HG03108 (cell line): ENCODE measurements around the gene DLG2.

Experiments used
- ATAC-seq: cut with Tn5 transposase; IDR thresholded peaks from one replicate; pipeline ENCODE4 v1.9.1; 2021; ENCODE audit warnings: moderate library complexity; ENCODE audit not compliant: unreplicated experiment

The DLG2 gene

GRCh38 chr11:84247129-84247528 lies 1380.0 kb downstream of the DLG2 start:
- no peak for ATAC-seq

GRCh38 chr11:84243629-84244263 lies 1383.4 kb downstream of the DLG2 start:
- ATAC-seq = no peak

- no peak for ATAC-seq
These were observed 1385.6 kb downstream of the DLG2 start for GRCh38 chr11:84241343-84242131.

DNA sequence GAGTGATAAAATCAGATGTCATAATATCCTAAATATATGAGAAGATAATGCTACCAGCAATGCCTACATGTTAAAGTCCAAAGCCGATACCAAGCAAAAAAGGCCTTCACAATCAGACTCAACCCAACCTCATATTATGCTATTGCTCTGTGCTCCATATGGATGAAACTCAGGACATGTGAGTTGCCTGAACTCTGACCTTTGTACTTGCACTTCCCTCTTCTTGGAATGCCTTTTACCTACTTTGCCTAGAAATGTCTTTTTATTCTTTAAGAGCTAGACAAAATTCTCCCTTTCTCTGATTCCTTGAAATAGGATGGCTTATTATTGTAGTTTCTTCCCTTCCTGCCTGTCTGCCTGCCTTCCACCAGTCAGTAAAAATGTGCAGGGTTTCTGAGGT lies 1386.3 kb downstream of the DLG2 start:
- ATAC-seq = no peak

- ATAC-seq = no peak
These were observed 1390.7 kb downstream of the DLG2 start for GRCh38 chr11:84236436-84236835.

GRCh38 chr11:84234462-84235202 lies 1392.5 kb downstream of the DLG2 start:
- no peak for ATAC-seq

DNA sequence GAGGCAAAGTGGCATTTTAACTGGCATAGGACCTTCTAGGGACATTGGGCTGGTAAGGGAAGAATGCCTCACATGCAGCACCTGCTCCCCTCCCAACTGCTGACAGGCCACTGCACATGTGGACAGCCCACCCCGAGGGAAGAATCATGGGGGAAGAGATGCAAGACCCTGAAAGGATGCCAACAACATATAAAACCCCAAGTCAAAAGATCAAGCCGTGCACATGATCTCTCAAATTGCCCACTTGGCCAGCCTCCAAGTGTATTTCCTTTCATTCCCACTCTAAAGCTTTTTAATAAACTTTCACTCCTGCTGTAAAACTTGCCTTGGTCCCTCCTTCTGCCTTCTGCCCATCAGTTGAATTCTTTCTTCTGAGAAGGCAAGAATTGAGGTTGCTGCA lies 1393.1 kb downstream of the DLG2 start:
- no peak for ATAC-seq

DNA sequence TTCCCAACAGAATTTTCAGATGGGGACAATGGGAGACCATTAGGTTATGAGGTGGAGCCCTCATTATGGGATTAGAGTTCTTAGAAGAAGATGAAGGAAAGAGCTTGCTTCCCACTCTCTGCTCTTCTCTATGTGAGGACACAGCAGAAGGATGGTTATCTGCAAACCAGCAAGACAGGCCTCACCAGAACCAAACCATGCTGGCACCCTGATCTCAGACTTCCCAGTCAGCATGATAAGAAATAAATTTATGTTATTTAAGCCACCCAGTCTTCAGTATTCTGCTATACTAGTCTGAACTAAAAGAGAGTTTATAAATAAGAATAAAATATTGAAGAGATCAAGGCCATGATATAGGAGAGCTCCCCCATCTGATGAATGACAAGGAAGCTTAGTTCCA lies 1394.6 kb downstream of the DLG2 start:
- ATAC-seq = no peak

DNA sequence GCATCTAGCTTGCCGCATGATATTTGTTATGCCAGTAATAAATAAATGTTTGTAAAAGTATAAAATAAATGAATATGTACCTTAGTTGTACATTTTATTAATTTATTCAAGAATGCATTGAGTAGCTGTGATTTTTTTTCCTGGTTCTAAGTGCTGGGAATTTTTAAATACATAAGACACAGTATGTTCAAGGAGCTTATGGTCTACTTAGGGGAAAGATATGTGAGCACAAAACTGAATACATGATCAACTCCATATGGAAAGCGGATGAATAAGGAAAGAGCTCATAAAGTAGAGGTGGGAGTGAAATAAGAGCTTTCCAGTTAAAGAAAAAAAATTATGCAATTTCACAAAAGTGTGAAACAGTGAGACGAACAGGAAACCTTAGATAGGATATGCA lies 1396.7 kb downstream of the DLG2 start:
- ATAC-seq = no peak

GRCh38 chr11:84227970-84228665 lies 1399.0 kb downstream of the DLG2 start:
- ATAC-seq = no peak

DNA sequence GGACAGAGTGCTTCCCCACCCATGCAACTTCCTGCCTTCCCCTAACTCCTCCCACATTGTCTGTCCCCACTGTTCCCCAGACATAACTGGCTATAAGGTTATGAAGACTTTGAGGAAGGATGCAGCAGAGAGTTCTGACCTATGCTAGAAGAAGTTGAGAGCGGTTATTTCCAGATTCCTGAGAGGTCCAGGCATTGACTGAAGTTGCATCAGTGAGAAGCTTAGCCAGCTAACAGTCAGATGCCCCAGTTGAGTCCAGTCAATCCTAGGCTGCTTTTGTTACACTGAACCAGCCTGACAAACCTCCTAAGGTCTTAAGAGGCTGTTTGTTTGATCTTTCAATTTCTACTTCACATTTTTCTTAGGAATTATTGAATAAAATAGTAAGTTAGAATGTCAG lies 1403.1 kb downstream of the DLG2 start:
- ATAC-seq = no peak

GRCh38 chr11:84218318-84218717 lies 1408.8 kb downstream of the DLG2 start:
- ATAC-seq = no peak

- no peak for ATAC-seq
These were observed 1411.5 kb downstream of the DLG2 start for GRCh38 chr11:84215672-84216071.

DNA sequence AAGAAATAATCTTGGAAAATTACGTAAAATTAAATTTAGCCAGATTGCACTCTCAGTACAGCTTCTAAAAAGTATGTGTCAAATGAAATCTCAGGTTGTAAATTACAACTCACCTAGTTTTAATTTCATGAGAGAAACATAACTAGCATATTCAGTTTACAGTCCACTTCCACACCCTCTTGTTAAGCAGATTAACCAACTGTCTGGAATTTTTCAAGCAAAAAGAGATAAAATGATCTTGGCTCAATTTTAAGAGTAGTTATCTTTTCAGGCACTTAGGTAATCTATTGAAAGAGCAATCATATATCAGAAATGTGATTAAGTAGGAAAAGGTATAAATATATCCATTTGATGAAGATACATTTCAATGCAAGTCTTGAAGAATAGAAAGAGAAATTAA lies 1412.6 kb downstream of the DLG2 start:
- no peak for ATAC-seq

- no peak for ATAC-seq
These were observed 1414.4 kb downstream of the DLG2 start for GRCh38 chr11:84212468-84213390.

- no peak for ATAC-seq
These were observed 1415.2 kb downstream of the DLG2 start for GRCh38 chr11:84211896-84212295.

- ATAC-seq = no peak
These were observed 1432.4 kb downstream of the DLG2 start for GRCh38 chr11:84194696-84195095.

GRCh38 chr11:84193706-84194105 lies 1433.4 kb downstream of the DLG2 start:
- no peak for ATAC-seq

DNA sequence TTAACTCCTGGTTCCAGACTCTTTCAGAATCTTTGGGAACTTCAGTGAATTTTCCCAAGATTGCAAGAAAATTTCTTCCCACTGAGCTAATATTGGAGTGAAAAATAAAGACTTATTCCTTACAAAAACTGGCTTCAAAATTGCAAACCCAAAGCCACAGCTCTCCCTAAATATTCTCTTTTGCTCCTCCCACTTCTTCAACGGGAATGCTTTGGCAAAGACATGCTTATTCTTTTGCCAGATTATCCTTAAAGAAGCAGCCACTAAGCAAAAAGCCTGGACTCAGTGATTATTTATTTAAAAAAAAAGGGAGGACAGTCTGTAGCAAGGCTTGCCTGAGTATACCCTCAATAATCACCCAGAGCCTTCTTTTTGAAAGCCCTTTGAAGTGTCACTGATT lies 1438.6 kb downstream of the DLG2 start:
- no peak for ATAC-seq

DNA sequence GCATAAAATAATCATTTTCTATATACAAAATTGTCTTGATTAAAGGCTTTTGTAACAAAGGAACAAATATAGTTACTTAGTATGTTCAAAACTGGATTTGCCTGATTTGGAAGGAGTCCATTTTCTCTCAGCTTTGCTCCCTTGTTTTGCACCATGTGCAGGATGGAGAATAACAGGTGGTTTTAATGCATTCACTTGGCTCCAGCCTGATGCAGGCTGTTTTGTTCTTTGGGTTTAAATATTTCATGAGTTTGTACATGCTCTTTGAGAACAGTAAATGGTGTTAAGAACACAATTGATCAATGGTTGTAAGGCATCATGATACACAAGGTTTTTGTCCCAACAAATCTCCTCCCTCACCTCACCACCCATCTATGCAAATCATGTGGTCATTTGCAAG lies 1454.1 kb downstream of the DLG2 start:
- no peak for ATAC-seq
